BE2C (cell line): Measurements from ENCODE around the gene SORL1.

Experiments
- DNase-seq: peaks from one replicate; pipeline ENCODE4 v3.0.0-alpha.2; 2020
- H3K27me3 ChIP-seq: fragments of 250-450 bp; sonication (Bioruptor Pico); 2 replicates; pipeline ENCODE4 v1.5.1; 2020; ENCODE audit warnings: mild to moderate bottlenecking
- H3K36me3 ChIP-seq: fragments of 250-450 bp; sonication (Bioruptor Pico); 2 replicates; pipeline ENCODE4 v1.5.1; 2020; ENCODE audit warnings: mild to moderate bottlenecking
- H3K4me1 ChIP-seq: fragments of 250-450 bp; sonication (Bioruptor Pico); 2 replicates; pipeline ENCODE4 v1.5.1; 2020
- H3K4me3 ChIP-seq: 2 replicates; pipeline ENCODE4 v1.5.1; 2011; ENCODE audit warnings: low read depth, low read length
- H3K9me3 ChIP-seq: fragments of 250-450 bp; sonication (Bioruptor Pico); 2 replicates; pipeline ENCODE4 v1.5.1; 2020
- CTCF ChIP-seq: IDR thresholded peaks from 2 replicates; pipeline ENCODE4 v1.5.1; 2012; ENCODE audit warnings: mild to moderate bottlenecking, low read depth, low read length

The SORL1 gene

GRCh38 chr11:121553389-121553788 is 101.3 kb downstream of the SORL1 start:
- Histone ChIP-seq H3K27me3 (no peaks in the 10 kb centered on the region), H3K9me3 (no peaks in the 10 kb centered on the region), H3K4me1 (no peaks in the 10 kb centered on the region), H3K36me3 (no peaks in the 10 kb centered on the region), H3K4me3 (no peak overlapping the region)
- no peak for TF ChIP-seq CTCF
- no peak for DNase-seq

- no peaks in the 10 kb centered on the region for H3K27me3 ChIP-seq
- DNase-seq: no peak
- TF ChIP-seq CTCF: no peak
- no peaks in the 10 kb centered on the region for H3K9me3 ChIP-seq
- H3K4me3 ChIP-seq: no peak overlapping the region
- H3K36me3 ChIP-seq: no peaks in the 10 kb centered on the region; the same call in 1 of the 2 replicates
- H3K4me1 ChIP-seq: no peaks in the 10 kb centered on the region
These were observed 101.7 kb downstream of the SORL1 start for GRCh38 chr11:121553806-121554205.

- DNase-seq: no peak
- peaks cover under 1% of the 10 kb centered on the region; the same call in 1 of the 2 replicates for H3K36me3 ChIP-seq
These were observed 102.4 kb downstream of the SORL1 start for GRCh38 chr11:121554552-121554951.

GRCh38 chr11:121555121-121555520 is 103.0 kb downstream of the SORL1 start:
- peaks cover 5% of the 10 kb centered on the region for H3K36me3 ChIP-seq

More at GRCh38 chr11:121554552-121554951, 102.4 kb downstream of the SORL1 start:
- Histone ChIP-seq H3K27me3 (no peaks in the 10 kb centered on the region), H3K4me3 (no peak overlapping the region), H3K4me1 (no peaks in the 10 kb centered on the region), H3K9me3 (no peaks in the 10 kb centered on the region)
- no peak for TF ChIP-seq CTCF

GRCh38 chr11:121556937-121557336 is 104.8 kb downstream of the SORL1 start:
- H3K4me3 ChIP-seq: no peak overlapping the region
- H3K27me3 ChIP-seq: no peaks in the 10 kb centered on the region
- peaks cover 8% of the 10 kb centered on the region for H3K36me3 ChIP-seq
- no peaks in the 10 kb centered on the region for H3K9me3 ChIP-seq
- no peak for DNase-seq
- H3K4me1 ChIP-seq: no peaks in the 10 kb centered on the region
- no peak for TF ChIP-seq CTCF

More at GRCh38 chr11:121555121-121555520, 103.0 kb downstream of the SORL1 start:
- Histone ChIP-seq H3K4me3 (no peak overlapping the region), H3K9me3 (no peaks in the 10 kb centered on the region), H3K27me3 (no peaks in the 10 kb centered on the region), H3K4me1 (no peaks in the 10 kb centered on the region)
- no peak for DNase-seq
- TF ChIP-seq CTCF: no peak

- TF ChIP-seq CTCF: no peak
- Histone ChIP-seq H3K4me1 (no peaks in the 10 kb centered on the region), H3K36me3 (peaks cover 8% of the 10 kb centered on the region), H3K9me3 (no peaks in the 10 kb centered on the region), H3K27me3 (no peaks in the 10 kb centered on the region), H3K4me3 (no peak overlapping the region)
- no peak for DNase-seq
These were observed 105.2 kb downstream of the SORL1 start for GRCh38 chr11:121557348-121557747.
